ENCODE measurements around the gene MTMR11. TPM values are rescaled to one million over a fixed set of nuclear protein-coding genes. Genes with fewer than 3 reads are reported as not detected.
A peak's percentile ranks its signal among the peaks of the same experiment; 100 is the strongest.
"Not testable (repeated sequence)": the region's sequence is repeated elsewhere in the genome, so short reads cannot be mapped to it uniquely, and the experiment has no call there.

MTMR11 gene, protein sequence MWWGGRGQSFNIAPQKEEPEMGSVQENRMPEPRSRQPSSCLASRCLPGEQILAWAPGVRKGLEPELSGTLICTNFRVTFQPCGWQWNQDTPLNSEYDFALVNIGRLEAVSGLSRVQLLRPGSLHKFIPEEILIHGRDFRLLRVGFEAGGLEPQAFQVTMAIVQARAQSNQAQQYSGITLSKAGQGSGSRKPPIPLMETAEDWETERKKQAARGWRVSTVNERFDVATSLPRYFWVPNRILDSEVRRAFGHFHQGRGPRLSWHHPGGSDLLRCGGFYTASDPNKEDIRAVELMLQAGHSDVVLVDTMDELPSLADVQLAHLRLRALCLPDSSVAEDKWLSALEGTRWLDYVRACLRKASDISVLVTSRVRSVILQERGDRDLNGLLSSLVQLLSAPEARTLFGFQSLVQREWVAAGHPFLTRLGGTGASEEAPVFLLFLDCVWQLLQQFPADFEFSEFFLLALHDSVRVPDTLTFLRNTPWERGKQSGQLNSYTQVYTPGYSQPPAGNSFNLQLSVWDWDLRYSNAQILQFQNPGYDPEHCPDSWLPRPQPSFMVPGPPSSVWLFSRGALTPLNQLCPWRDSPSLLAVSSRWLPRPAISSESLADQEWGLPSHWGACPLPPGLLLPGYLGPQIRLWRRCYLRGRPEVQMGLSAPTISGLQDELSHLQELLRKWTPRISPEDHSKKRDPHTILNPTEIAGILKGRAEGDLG
- 1.6 TPM in 2 replicates for total RNA-seq (2014; rRNA removed; shearing (Covaris generic))
- 1.4 and 3.4 TPM in 2 replicates for polyA plus RNA-seq (2015; cell fraction: cytosol; rRNA removed)
- 28.3 and 37.9 TPM in 2 replicates for polyA plus RNA-seq (2015; cell fraction: nucleus; rRNA removed)

GRCh38 chr1:149936170-149936991 is at the start of gene MTMR11:
TSS of gene MTMR11 (minus strand) at chr1:149936879. CDS start at chr1:149936647, 232 bp downstream.
- in situ Hi-C loops (cut with HindIII; ENCODE audit: low pct_unique_long_range_greater_than_20kb, low sequenced_read_pairs): no loop called here
- peak; percentile 42 for DNase-seq (ENCODE audit: low read depth, low spot score)

GRCh38 chr1:149979972-149980540 is 43.4 kb upstream of the MTMR11 start:
- no peak for DNase-seq (ENCODE audit: low read depth, low spot score)
- in situ Hi-C loops (cut with HindIII; ENCODE audit: low pct_unique_long_range_greater_than_20kb, low sequenced_read_pairs): no loop called here

GRCh38 chr1:149979245-149979971 is 42.7 kb upstream of the MTMR11 start:
- DNase-seq (ENCODE audit: low read depth, low spot score): no peak
- in situ Hi-C loops (cut with HindIII; ENCODE audit: low pct_unique_long_range_greater_than_20kb, low sequenced_read_pairs): no loop called here

DNA sequence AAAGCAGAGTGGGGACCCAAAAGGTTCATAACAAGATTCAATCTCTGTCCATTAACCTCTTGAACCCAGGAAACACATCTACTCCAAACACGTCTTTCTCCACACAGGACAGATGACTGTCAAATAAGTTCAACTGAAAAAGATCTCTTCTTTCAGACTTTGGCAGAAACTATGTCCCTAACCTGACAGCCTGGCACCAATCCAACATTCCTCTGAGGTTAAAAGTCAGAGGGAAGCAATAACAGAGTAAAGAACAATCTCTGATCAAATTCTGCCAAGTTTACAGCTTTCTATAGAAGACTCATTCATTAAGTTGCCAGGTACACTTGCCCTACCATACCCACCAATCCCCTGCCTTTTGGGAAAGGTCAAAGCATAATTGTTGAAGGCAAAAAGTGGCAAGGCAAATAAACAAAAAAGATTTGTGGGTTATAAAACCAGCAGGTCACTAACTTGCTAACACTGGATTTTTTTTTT is 41.9 kb upstream of the MTMR11 start:
- peak; percentile 21 for DNase-seq (ENCODE audit: low read depth, low spot score)
- in situ Hi-C loops (cut with HindIII; ENCODE audit: low pct_unique_long_range_greater_than_20kb, low sequenced_read_pairs): no loop called here

GRCh38 chr1:149977345-149977744 is 40.7 kb upstream of the MTMR11 start:
- no peak for DNase-seq (ENCODE audit: low read depth, low spot score)
- in situ Hi-C loops (cut with HindIII; ENCODE audit: low pct_unique_long_range_greater_than_20kb, low sequenced_read_pairs): no loop called here

DNA sequence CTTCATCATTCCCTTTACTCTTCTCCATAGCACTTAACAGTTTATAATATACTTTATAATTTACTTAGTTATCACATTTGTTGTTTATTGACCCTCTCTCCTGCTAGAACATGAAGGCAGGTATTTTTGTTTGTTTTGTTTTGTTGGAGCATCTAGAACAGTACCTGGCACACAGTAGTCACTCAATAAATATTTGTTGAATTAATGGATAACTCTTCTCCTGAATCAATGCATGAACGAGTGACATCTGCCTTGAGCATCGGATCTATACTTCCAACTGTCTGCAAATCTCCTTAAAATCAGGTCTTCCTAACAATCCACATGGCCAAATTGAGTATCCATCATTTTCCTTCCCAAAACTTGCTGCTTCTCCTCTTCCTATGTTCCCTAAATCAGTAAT is 35.9 kb upstream of the MTMR11 start:
- in situ Hi-C loops (cut with HindIII; ENCODE audit: low pct_unique_long_range_greater_than_20kb, low sequenced_read_pairs): no loop called here
- DNase-seq (ENCODE audit: low read depth, low spot score): no peak

- in situ Hi-C loops (cut with HindIII; ENCODE audit: low pct_unique_long_range_greater_than_20kb, low sequenced_read_pairs): no loop called here
- DNase-seq (ENCODE audit: low read depth, low spot score): no peak
These were observed 31.0 kb upstream of the MTMR11 start for GRCh38 chr1:149967646-149968045.

- in situ Hi-C loops (cut with HindIII; ENCODE audit: low pct_unique_long_range_greater_than_20kb, low sequenced_read_pairs): no loop called here
These were observed 30.4 kb upstream of the MTMR11 start for GRCh38 chr1:149967041-149967440.

DNA sequence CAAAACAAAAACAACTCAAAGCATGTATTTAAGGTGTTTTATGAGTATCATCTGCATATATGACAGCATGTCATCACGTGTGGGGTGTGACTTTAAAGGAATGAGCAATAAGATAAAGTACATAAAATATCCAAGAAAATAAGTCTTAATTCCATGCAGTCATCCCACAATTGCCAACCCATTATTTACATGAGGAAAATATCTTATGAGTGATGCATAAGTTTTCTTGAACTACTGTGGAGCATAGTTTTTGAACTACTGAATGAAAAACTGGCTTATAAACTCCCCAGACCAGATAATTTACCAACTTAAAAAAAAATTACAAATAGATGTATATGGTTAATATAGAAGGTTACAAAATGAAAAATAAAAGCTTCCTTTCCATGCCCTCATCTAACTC is 29.7 kb upstream of the MTMR11 start:
- in situ Hi-C loops (cut with HindIII; ENCODE audit: low pct_unique_long_range_greater_than_20kb, low sequenced_read_pairs): no loop called here
- no peak for DNase-seq (ENCODE audit: low read depth, low spot score)

More at GRCh38 chr1:149967041-149967440, 30.4 kb upstream of the MTMR11 start:
- DNase-seq (ENCODE audit: low read depth, low spot score): no peak

DNA sequence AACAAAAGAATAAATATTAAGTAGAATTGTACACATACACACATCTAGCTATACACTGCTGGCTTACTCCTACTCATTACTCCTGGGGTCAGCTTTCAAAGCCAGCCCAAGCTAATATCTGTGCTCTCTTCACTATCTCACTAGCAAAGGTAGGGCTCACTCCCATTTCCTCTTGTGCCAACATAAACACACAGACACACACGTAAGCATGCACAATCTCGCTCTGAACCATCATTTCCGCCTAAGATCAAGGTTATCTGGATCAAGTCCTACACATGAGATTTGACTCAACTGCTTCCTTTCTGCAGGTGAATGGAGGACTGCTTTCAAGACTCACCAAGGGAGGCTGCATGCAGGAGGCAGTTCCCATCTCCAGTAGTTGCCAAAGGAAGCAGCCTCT is 28.8 kb upstream of the MTMR11 start:
- DNase-seq (ENCODE audit: low read depth, low spot score): no peak
- in situ Hi-C loops (cut with HindIII; ENCODE audit: low pct_unique_long_range_greater_than_20kb, low sequenced_read_pairs): no loop called here

- in situ Hi-C loops (cut with HindIII; ENCODE audit: low pct_unique_long_range_greater_than_20kb, low sequenced_read_pairs): no loop called here
These were observed 26.7 kb upstream of the MTMR11 start for GRCh38 chr1:149963358-149963757.

GRCh38 chr1:149962736-149963135 is 26.1 kb upstream of the MTMR11 start:
- in situ Hi-C loops (cut with HindIII; ENCODE audit: low pct_unique_long_range_greater_than_20kb, low sequenced_read_pairs): no loop called here
- DNase-seq (ENCODE audit: low read depth, low spot score): no peak

More at GRCh38 chr1:149963358-149963757, 26.7 kb upstream of the MTMR11 start:
- peak; percentile 96 for DNase-seq (ENCODE audit: low read depth, low spot score)

DNA sequence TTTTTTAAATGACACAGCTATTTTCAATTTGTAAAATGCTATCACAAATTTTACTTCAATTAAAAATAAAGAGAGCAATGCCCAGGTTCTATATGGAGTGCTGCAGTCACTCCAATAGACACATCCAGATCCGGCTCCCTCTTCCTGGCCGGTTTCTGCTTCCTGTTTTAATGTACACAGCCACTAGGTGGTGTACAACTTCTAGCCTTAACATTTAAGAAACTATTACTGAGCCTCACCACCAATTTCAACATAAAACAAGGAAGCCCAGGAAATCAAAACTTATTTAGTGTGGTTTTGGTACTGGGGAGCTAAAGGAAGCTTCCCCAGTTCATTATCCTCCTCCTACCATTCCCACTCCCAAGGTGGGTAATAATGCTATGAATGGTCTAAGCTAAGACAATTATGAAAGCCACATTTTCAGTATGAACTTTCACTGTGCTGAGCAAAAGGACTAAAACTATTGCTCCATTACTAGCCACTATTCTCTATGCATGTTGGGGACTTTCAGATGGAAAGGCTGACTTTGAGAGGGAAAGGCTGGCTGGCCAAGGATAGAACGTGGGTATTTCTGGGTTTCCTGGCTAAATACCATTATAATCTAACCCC is 25.5 kb upstream of the MTMR11 start:
- DNase-seq (ENCODE audit: low read depth, low spot score): peak; percentile 89
- in situ Hi-C loops (cut with HindIII; ENCODE audit: low pct_unique_long_range_greater_than_20kb, low sequenced_read_pairs): no loop called here

DNA sequence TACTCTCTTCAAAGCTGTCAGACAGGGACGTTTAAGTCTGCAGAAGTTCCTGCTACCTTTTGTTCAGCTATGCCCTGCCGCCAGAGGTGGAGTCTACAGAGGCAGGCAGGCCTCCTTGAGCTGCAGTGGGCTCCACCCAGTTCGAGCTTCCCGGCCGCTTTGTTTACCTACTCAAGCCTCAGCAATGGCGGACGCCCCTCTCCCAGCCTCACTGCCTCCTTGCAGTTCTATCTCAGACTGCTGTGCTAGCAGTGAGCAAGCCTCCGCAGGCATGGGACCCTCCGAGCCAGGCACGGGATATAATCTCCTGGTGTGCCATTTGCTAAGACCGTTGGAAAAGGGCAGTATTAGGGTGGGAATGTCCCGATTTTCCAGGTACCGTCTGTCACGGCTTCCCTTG is 20.9 kb upstream of the MTMR11 start:
- in situ Hi-C loops (cut with HindIII; ENCODE audit: low pct_unique_long_range_greater_than_20kb, low sequenced_read_pairs): not testable (repeated sequence)

DNA sequence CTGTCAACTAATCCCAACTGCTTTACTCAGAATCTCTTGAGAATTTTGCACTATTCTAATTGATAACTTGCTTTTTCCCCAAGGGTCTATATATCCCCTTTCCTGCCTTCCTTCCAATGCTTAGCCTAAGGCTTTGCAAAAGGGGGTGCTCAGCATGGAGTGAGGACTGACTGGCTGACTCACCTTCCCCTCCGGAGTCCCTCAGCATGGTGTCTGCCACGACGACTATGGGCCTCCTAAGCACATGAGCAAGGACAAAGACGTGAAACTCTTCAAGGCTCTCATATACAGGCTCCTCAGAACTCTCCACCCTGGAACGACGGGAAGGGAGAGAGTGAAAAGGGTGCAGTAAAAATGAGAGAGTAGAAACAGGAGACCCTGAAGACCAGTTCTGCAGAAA is 13.2 kb upstream of the MTMR11 start:
- DNase-seq (ENCODE audit: low read depth, low spot score): no peak
- in situ Hi-C loops (cut with HindIII; ENCODE audit: low pct_unique_long_range_greater_than_20kb, low sequenced_read_pairs): no loop called here

More for the DNA sequence above, 20.9 kb upstream of the MTMR11 start:
- DNase-seq (ENCODE audit: low read depth, low spot score): not testable (repeated sequence)

- DNase-seq (ENCODE audit: low read depth, low spot score): peak; percentile 83
- in situ Hi-C loops (cut with HindIII; ENCODE audit: low pct_unique_long_range_greater_than_20kb, low sequenced_read_pairs): no loop called here
These were observed 8.5 kb upstream of the MTMR11 start for GRCh38 chr1:149945206-149945605.
